ENCODE results near the gene NHS. TPM values are rescaled to one million over a fixed set of nuclear protein-coding genes. Genes with fewer than 3 reads are reported as not detected.

Gene NHS
- total RNA-seq, 1 donor from 2014 or later: 2.5 TPM

DNA sequence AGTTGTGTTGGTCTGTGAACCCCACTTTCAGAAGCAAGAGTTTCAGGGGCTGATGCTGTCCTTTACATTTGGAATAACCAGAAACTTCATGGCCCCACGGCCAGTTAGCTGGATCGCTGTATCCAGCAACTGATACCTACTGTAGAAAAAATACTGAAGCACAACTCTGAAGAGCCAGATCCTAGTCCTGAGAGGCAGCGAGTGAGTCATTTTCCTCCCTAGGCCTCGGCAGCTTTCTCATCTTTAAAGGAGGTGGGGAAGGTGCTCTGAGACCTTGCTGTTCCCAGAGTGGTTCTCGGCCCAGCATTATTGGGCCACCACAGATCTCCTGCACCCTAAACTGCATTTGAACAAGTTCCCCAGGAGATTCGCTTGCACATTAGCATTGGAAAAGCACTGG, 63.2 kb downstream of the NHS start:
- Histone ChIP-seq H3K4me3 (no peak overlapping the region), H3K36me3 (no peaks in the 10 kb centered on the region), H3K27me3 (no peaks in the 10 kb centered on the region), H3K4me1 (no peaks in the 10 kb centered on the region), H3K27ac (no peak overlapping the region), H3K9me3 (no peaks in the 10 kb centered on the region)
- no peak for DNase-seq
- intact Hi-C loops (cut with DNase I): no loop called here
- TF ChIP-seq, protein P1, sequence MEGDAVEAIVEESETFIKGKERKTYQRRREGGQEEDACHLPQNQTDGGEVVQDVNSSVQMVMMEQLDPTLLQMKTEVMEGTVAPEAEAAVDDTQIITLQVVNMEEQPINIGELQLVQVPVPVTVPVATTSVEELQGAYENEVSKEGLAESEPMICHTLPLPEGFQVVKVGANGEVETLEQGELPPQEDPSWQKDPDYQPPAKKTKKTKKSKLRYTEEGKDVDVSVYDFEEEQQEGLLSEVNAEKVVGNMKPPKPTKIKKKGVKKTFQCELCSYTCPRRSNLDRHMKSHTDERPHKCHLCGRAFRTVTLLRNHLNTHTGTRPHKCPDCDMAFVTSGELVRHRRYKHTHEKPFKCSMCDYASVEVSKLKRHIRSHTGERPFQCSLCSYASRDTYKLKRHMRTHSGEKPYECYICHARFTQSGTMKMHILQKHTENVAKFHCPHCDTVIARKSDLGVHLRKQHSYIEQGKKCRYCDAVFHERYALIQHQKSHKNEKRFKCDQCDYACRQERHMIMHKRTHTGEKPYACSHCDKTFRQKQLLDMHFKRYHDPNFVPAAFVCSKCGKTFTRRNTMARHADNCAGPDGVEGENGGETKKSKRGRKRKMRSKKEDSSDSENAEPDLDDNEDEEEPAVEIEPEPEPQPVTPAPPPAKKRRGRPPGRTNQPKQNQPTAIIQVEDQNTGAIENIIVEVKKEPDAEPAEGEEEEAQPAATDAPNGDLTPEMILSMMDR (IDR thresholded peaks at IDR 0.05): no peak
- ATAC-seq: no peak

- TF ChIP-seq, protein P1 (IDR thresholded peaks at IDR 0.05): no peak
- Histone ChIP-seq H3K4me3 (no peak overlapping the region), H3K9me3 (no peaks in the 10 kb centered on the region), H3K27me3 (no peaks in the 10 kb centered on the region), H3K4me1 (no peaks in the 10 kb centered on the region), H3K36me3 (no peaks in the 10 kb centered on the region), H3K27ac (no peak overlapping the region)
- intact Hi-C loops (cut with DNase I): no loop called here
- ATAC-seq (no peak), DNase-seq (no peak)
Observed at GRCh38 chrX:17440258-17440657, 65.3 kb downstream of the NHS start.

DNA sequence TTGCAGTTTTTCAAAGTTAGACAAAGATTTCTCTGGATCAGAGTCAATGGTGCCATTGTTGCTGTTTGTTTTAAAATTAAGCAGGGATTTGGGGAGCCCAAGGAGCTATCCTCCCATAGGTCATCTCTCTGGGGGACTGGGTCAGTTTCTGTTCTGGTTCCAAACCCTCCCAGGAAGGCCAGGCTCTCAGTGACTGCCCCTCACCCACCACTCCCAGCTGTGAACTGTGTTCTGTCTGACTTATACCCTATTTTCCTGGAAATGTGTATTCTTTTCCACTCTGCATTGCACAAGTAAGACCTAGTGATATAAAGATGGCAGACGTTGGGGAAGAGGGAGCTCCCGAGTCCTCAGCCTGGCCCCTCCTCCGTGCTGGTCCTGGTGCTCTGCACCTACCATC, 65.8 kb downstream of the NHS start:
- Histone ChIP-seq H3K36me3 (no peaks in the 10 kb centered on the region), H3K27me3 (no peaks in the 10 kb centered on the region), H3K4me1 (no peaks in the 10 kb centered on the region), H3K27ac (no peak overlapping the region), H3K4me3 (no peak overlapping the region), H3K9me3 (no peaks in the 10 kb centered on the region)
- intact Hi-C loops (cut with DNase I): no loop called here
- ATAC-seq: no peak
- no peak for DNase-seq
- TF ChIP-seq, protein P1 (IDR thresholded peaks at IDR 0.05): no peak

- TF ChIP-seq, protein P1 (IDR thresholded peaks at IDR 0.05): no peak
- no peak overlapping the region for H3K4me3 ChIP-seq
- DNase-seq (no peak), ATAC-seq (no peak)
- intact Hi-C loops (cut with DNase I): no loop called here
- no peaks in the 10 kb centered on the region for H3K4me1 ChIP-seq
- no peaks in the 10 kb centered on the region for H3K9me3 ChIP-seq
- H3K27me3 ChIP-seq: no peaks in the 10 kb centered on the region
- no peak overlapping the region for H3K27ac ChIP-seq
- H3K36me3 ChIP-seq: no peaks in the 10 kb centered on the region
Observed at GRCh38 chrX:17441965-17442364, 67.0 kb downstream of the NHS start.

DNA sequence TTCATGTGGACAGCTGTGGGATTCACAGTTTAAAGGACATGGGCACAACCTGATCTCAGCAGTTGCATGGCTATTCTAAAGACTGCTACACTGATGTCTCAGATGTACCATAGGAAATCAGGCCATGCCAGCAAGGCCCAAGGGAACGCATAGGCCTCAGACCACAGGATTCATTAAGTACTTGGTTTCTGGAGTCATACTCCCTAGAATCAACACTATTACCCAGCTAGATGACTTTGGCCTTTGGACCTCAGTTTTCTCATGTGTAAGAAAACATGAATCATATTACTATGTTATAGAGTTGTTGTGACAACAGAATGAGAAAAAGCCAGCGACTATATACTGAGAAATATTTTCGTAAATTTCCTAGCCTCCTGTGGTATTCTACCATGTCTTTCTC, 67.9 kb downstream of the NHS start:
- intact Hi-C loops (cut with DNase I): no loop called here

More for the DNA sequence above, 67.9 kb downstream of the NHS start:
- Histone ChIP-seq H3K36me3 (no peaks in the 10 kb centered on the region), H3K9me3 (no peaks in the 10 kb centered on the region), H3K27me3 (no peaks in the 10 kb centered on the region), H3K27ac (no peak overlapping the region), H3K4me3 (no peak overlapping the region), H3K4me1 (no peaks in the 10 kb centered on the region)
- TF ChIP-seq, protein P1 (IDR thresholded peaks at IDR 0.05): no peak
- no peak for DNase-seq
- no peak for ATAC-seq

Measured in upper lobe of right lung (tissue), 1 donor.